H1 (cell line): Measurements from ENCODE around the gene NPIPA1. TPM values are rescaled to one million over a fixed set of nuclear protein-coding genes. Genes with fewer than 3 reads are reported as not detected.
"Not testable (repeated sequence)": the region's sequence is repeated elsewhere in the genome, so short reads cannot be mapped to it uniquely, and the experiment has no call there.

Source experiments
- CTCF ChIA-PET: fragments of 300-600 bp; sonication (Branson Sonifier 250); formaldehyde crosslinking; loops from one replicate; lab custom pipeline; 2021; ENCODE audit not compliant: partially characterized antibody; lab: Charles Lee
- POLR2A ChIA-PET: fragments of 300-600 bp; sonication (Branson Sonifier 250); formaldehyde crosslinking; loops from one replicate; lab custom pipeline; 2021; ENCODE audit warnings: inconsistent platforms; ENCODE audit not compliant: partially characterized antibody; lab: Charles Lee
- DNase-seq, 2 experiments: peaks; one replicate each; pipeline versions ENCODE4 v3.0.0 to v3.0.0-alpha.2; 2010 to 2022; ENCODE audit warnings: low spot score in 2 of 2, low read depth in 1 of 2, mixed read lengths in 1 of 2
- FAIRE-seq: peaks from 2 replicates; lab custom pipeline; 2011; peaks lifted over from hg19 to GRCh38; lab: Jason Lieb, UNC
- H2AFZ ChIP-seq: 2 replicates; pipeline ENCODE4 v1.8.1; 2012; ENCODE audit warnings: low read length, inconsistent platforms
- H2AK5ac ChIP-seq: 2 replicates; pipeline ENCODE4 v1.6.1; 2013; ENCODE audit warnings: low read depth, low read length
- H2BK120ac ChIP-seq: replicated peaks from 2 replicates; pipeline ENCODE3; 2013; ENCODE audit warnings: low read depth, low read length, inconsistent platforms
- H2BK12ac ChIP-seq: 2 replicates; pipeline ENCODE4 v1.6.1; 2013; ENCODE audit warnings: low read depth, low read length
- H2BK15ac ChIP-seq: 2 replicates; pipeline ENCODE4 v1.6.1; 2013; ENCODE audit warnings: low read length
- H2BK20ac ChIP-seq: 2 replicates; pipeline ENCODE4 v1.6.1; 2013; ENCODE audit warnings: low read length
- H2BK5ac ChIP-seq: 2 replicates; pipeline ENCODE4 v1.6.1; 2013; ENCODE audit warnings: low read depth, low read length
- H3K14ac ChIP-seq: 2 replicates; pipeline ENCODE4 v1.6.1; 2013; ENCODE audit warnings: inconsistent platforms; ENCODE audit not compliant: insufficient read length
- H3K18ac ChIP-seq: 2 replicates; pipeline ENCODE4 v1.6.1; 2013; ENCODE audit warnings: low read length; ENCODE audit errors: extremely low read depth
- H3K23ac ChIP-seq: 2 replicates; pipeline ENCODE4 v1.6.1; 2013; ENCODE audit warnings: inconsistent platforms; ENCODE audit not compliant: insufficient read length
- H3K23me2 ChIP-seq: 2 replicates; pipeline ENCODE4 v1.6.1; 2013; ENCODE audit warnings: low read depth, low read length
- H3K27ac ChIP-seq: 2 replicates; pipeline ENCODE4 v1.6.1; 2011; ENCODE audit warnings: low read depth, low read length, inconsistent platforms
- H3K27me3 ChIP-seq, 4 experiments: replicated peaks in 1 of 4; 1 replicate in 1 of 4; 2 replicates in 3 of 4; pipeline versions ENCODE4 v1.6.1 to v1.8.1; 2011 to 2013; ENCODE audit warnings: low read length in 3 of 4, mild to moderate bottlenecking in 3 of 4, inconsistent platforms in 2 of 4, mixed read lengths in 2 of 4, moderate library complexity in 1 of 4; ENCODE audit not compliant: control insufficient read depth in 3 of 4, insufficient read depth in 3 of 4; ENCODE audit errors: extremely low read depth in 1 of 4
- H3K36me3 ChIP-seq, 4 experiments: 2 replicates each; pipeline versions ENCODE4 v1.6.1 to v1.8.1; 2011 to 2013; ENCODE audit warnings: mild to moderate bottlenecking in 4 of 4, low read length in 3 of 4, moderate library complexity in 2 of 4, control low read depth in 1 of 4, inconsistent platforms in 1 of 4; ENCODE audit not compliant: insufficient read depth in 4 of 4, control insufficient read depth in 2 of 4
- H3K4ac ChIP-seq: replicated peaks from 2 replicates; pipeline ENCODE3; 2013; ENCODE audit warnings: low read length, low read depth, mixed read lengths, inconsistent platforms; ENCODE audit not compliant: insufficient read length
- H3K4me1 ChIP-seq, 4 experiments: replicated peaks in 1 of 4; 1 replicate in 1 of 4; 2 replicates in 3 of 4; pipeline versions ENCODE4 v1.6.1 to v1.8.1; 2011 to 2013; ENCODE audit warnings: low read length in 3 of 4, inconsistent platforms in 2 of 4, mixed read lengths in 1 of 4; ENCODE audit not compliant: insufficient read depth in 4 of 4, control insufficient read depth in 3 of 4
- H3K4me2 ChIP-seq, 2 experiments: 2 replicates each; pipeline versions ENCODE4 v1.6.1 to v1.8.1; 2011 to 2013; ENCODE audit warnings: low read depth in 2 of 2, low read length in 2 of 2, control low read depth in 1 of 2, inconsistent platforms in 1 of 2, mild to moderate bottlenecking in 1 of 2; ENCODE audit not compliant: insufficient read depth in 1 of 2
- H3K4me3 ChIP-seq, 4 experiments: fragments of 200-600, 300-600 bp in 1 of 4; sonication (generic), shearing (Covaris generic), sonication (Bioruptor Twin) in 1 of 4; 2 replicates each; pipeline versions ENCODE4 v1.5.1 to v1.8.1; 2011 to 2016; ENCODE audit warnings: low read length in 4 of 4, low read depth in 3 of 4, control low read depth in 2 of 4, inconsistent platforms in 2 of 4, mild to moderate bottlenecking in 2 of 4, mixed read lengths in 1 of 4, moderate library complexity in 1 of 4; ENCODE audit not compliant: insufficient read depth in 2 of 4; ENCODE audit errors: extremely low read depth in 1 of 4
- H3K56ac ChIP-seq: replicated peaks from 2 replicates; pipeline ENCODE3; 2013; ENCODE audit warnings: low read depth, mild to moderate bottlenecking, mixed read lengths, low read length, inconsistent platforms; ENCODE audit not compliant: insufficient read length
- H3K79me1 ChIP-seq: 2 replicates; pipeline ENCODE4 v1.6.1; 2013; ENCODE audit warnings: low read depth, low read length, control low read depth
- H3K79me2 ChIP-seq, 2 experiments: 2 replicates each; pipeline versions ENCODE4 v1.6.1 to v1.8.1; 2012 to 2013; ENCODE audit warnings: low read length in 2 of 2, mild to moderate bottlenecking in 2 of 2, inconsistent platforms in 1 of 2; ENCODE audit not compliant: insufficient read depth in 2 of 2, control insufficient read depth in 1 of 2
- H3K9ac ChIP-seq, 4 experiments: replicated peaks in 1 of 4; 1 replicate in 1 of 4; 2 replicates in 3 of 4; pipeline versions ENCODE4 v1.6.1 to v1.8.1; 2011 to 2013; ENCODE audit warnings: low read depth in 3 of 4, low read length in 3 of 4, control low read depth in 2 of 4, mild to moderate bottlenecking in 2 of 4, moderate library complexity in 2 of 4, inconsistent platforms in 1 of 4; ENCODE audit errors: extremely low read depth in 1 of 4
- H3K9me3 ChIP-seq, 2 experiments: 2 replicates each; pipeline versions ENCODE4 v1.6.1 to v1.8.1; 2012 to 2013; ENCODE audit warnings: mild to moderate bottlenecking in 2 of 2, moderate library complexity in 2 of 2, control low read depth in 1 of 2, inconsistent platforms in 1 of 2, low read depth in 1 of 2, low read length in 1 of 2, mixed read lengths in 1 of 2; ENCODE audit not compliant: insufficient read depth in 2 of 2
- H4K20me1 ChIP-seq, 2 experiments: replicated peaks in 1 of 2; 2 replicates each; pipeline versions ENCODE3 to v1.8.1; 2011 to 2013; ENCODE audit warnings: inconsistent platforms in 2 of 2, low read length in 2 of 2, mild to moderate bottlenecking in 1 of 2; ENCODE audit not compliant: insufficient read depth in 2 of 2, control insufficient read depth in 1 of 2
- H4K5ac ChIP-seq: 2 replicates; pipeline ENCODE4 v1.6.1; 2013; ENCODE audit warnings: low read length, low read depth, mixed read lengths, inconsistent platforms; ENCODE audit not compliant: insufficient read length
- H4K8ac ChIP-seq: 2 replicates; pipeline ENCODE4 v1.8.0; 2013; ENCODE audit warnings: mild to moderate bottlenecking, moderate library complexity, low read length, inconsistent platforms; ENCODE audit not compliant: insufficient read depth; ENCODE audit errors: extremely low read depth
- H4K91ac ChIP-seq: replicated peaks from 2 replicates; pipeline ENCODE3; 2013; ENCODE audit warnings: low read length, mixed read lengths, inconsistent platforms; ENCODE audit not compliant: insufficient read length
- EGR1 ChIP-seq: IDR thresholded peaks from 2 replicates; pipeline ENCODE4 v1.6.1; 2011; ENCODE audit warnings: low read depth, low read length, borderline replicate concordance
- WGBS, 2 experiments: shearing (Covaris generic) in 1 of 2; methylation state at CpG; one replicate each; pipeline versions ENCODE4 v1.1.6 to v1.1.7; 2013 to 2015; ENCODE audit warnings: low lambda C conversion rate in 2 of 2, mixed read lengths in 2 of 2, inconsistent platforms in 1 of 2, low coverage in 1 of 2, missing lambda C conversion rate in 1 of 2; ENCODE audit not compliant: insufficient replicate concordance in 2 of 2, insufficient coverage in 1 of 2, insufficient read length in 1 of 2; ENCODE audit errors: extremely low coverage in 1 of 2, missing lambda C conversion rate in 1 of 2; 5-methylcytosine and 5-hydroxymethylcytosine counted together
- polyA plus RNA-seq, 7 experiments: library from polyadenylated mRNA; depleted of rRNA in 3 of 7; stranded (reverse) in 5 of 7; unstranded in 2 of 7; fragments of >200 nt in 5 of 7; fragments of 200-250 nt in 2 of 7; gene quantifications; 1 replicate in 5 of 7; 2 replicates in 1 of 7; 4 replicates in 1 of 7; pipeline versions ENCODE4 v1.2.1 to v1.2.3, GENCODE V29; 2011 to 2013; ENCODE audit warnings: missing spikeins in 2 of 7, mixed read lengths in 2 of 7
- total RNA-seq: library from RNA; stranded (reverse); fragmentation: NEBNext Ultra II Directional; extraction: Animal tissue kit (Norgen Biotek cat#: 25700); gene quantifications from 2 replicates; pipeline ENCODE4 v1.2.1, GENCODE V29; 2021

Gene NPIPA1
- total and polyA plus RNA-seq, 2 of the 8 experiments (the other 6 are each of a cell fraction or from before 2014, with no cell fraction given) = 60.0 to 97.8 TPM

DNA sequence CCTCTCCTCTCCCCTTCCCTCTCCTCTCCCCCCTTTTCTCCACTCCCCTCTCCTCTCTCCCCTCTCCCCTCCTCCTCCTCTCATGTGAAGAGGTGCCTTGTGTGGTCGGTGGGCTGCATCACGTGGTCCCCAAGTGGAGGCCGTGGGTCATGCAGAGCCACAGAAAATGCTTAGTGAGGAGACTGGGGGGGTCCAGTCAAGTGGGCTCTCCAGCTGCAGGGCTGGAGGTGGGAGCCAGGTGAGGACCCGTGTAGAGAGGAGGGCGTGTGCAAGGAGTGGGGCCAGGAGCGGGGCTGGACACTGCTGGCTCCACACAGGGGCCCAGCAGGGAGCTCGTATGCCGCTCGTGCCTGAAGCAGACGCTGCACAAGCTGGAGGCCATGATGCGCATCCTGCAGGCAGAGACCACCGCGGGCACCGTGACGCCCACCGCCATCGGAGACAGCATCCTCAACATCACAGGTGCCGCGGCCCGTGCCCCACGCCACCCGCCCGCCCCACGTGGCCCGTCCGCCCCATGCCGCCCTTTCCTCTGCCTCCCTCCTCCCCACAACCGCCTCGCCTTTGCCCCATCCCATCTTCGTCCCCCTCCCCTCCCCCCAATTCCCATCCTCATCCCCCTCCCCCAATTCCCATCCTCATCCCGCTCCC lies 9.1 kb upstream of the NPIPA1 start:
- H3K14ac ChIP-seq, H3K27ac ChIP-seq, H2BK5ac ChIP-seq, H3K27me3 ChIP-seq, H3K79me1 ChIP-seq, H3K4me3 ChIP-seq, H3K23me2 ChIP-seq, CTCF ChIA-PET, FAIRE-seq, H2BK12ac ChIP-seq, H2AK5ac ChIP-seq, H3K36me3 ChIP-seq, H4K8ac ChIP-seq, H4K5ac ChIP-seq, H2BK20ac ChIP-seq, POLR2A ChIA-PET, H3K23ac ChIP-seq, H3K9ac ChIP-seq, H4K20me1 ChIP-seq, H3K79me2 ChIP-seq, H3K9me3 ChIP-seq, H3K56ac ChIP-seq, H2BK120ac ChIP-seq, H3K4me1 ChIP-seq, H4K91ac ChIP-seq, H3K4me2 ChIP-seq, H3K4ac ChIP-seq, H3K18ac ChIP-seq, H2BK15ac ChIP-seq, H2AFZ ChIP-seq: not testable (repeated sequence)
- 87% methylated on average over 6 of the region's 31 CpGs; no CpG with 5 or more reads in 1 of the 2 experiments for WGBS, 2 experiments
- DNase-seq = peak in 1 of 2 experiments; percentile 55
- 0 out of 2 replicates have a peak, but pooled peaks have one; percentile 50 for TF ChIP-seq EGR1

DNA sequence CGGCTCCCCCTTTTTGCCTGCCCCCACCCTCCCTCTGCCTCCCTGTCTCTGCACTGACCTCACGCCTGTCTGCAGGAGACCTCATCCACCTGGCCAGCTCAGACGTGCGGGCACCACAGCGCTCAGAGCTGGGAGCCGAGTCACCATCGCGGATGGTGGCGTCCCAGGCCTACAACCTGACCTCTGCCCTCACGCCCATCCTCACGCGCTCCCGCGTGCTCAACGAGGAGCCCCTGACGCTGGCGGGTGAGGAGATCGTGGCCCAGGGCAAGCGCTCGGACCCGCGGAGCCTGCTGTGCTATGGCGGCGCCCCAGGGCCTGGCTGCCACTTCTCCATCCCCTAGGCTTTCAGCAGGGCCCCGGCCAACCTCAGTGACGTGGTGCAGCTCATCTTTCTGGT lies 8.1 kb upstream of the NPIPA1 start:
- H2BK12ac ChIP-seq, H4K5ac ChIP-seq, H3K4me1 ChIP-seq, H4K91ac ChIP-seq, H3K9me3 ChIP-seq, H2AK5ac ChIP-seq, H3K27me3 ChIP-seq, H2AFZ ChIP-seq, H3K79me2 ChIP-seq, H3K9ac ChIP-seq, H3K23ac ChIP-seq, H4K8ac ChIP-seq, FAIRE-seq, H3K4me2 ChIP-seq, H3K18ac ChIP-seq, H3K56ac ChIP-seq, H3K27ac ChIP-seq, H2BK5ac ChIP-seq, H2BK120ac ChIP-seq, H3K23me2 ChIP-seq, DNase-seq, POLR2A ChIA-PET, H4K20me1 ChIP-seq, H2BK20ac ChIP-seq, CTCF ChIA-PET, H2BK15ac ChIP-seq, H3K36me3 ChIP-seq, H3K79me1 ChIP-seq, H3K14ac ChIP-seq, H3K4ac ChIP-seq, H3K4me3 ChIP-seq: not testable (repeated sequence)
- no CpG with 5 or more reads among the region's 26 CpGs for WGBS, 2 experiments
